SU-DHL-6 (cell line): ENCODE results near the gene IL36B.

Experiments
- CTCF ChIP-seq: fragments of 200-600 bp; sonication (generic); IDR thresholded peaks from one replicate; pipeline ENCODE4 v1.5.1; 2017; ENCODE audit warnings: antibody characterized with exemption, mild to moderate bottlenecking, low read length, moderate library complexity; ENCODE audit not compliant: insufficient read depth, poor library complexity, severe bottlenecking
- EZH2phosphoT487 ChIP-seq: fragments of 200-600 bp; sonication (generic), shearing (Covaris generic); conservative IDR thresholded peaks from 2 replicates; pipeline ENCODE4 v1.6.1; 2018; ENCODE audit warnings: mild to moderate bottlenecking, antibody characterized with exemption, low read length, moderate library complexity, mixed read lengths

GRCh38 chr2:113012436-113013335 lies 40.0 kb downstream of the IL36B start:
- no peak for TF ChIP-seq CTCF
- TF ChIP-seq EZH2phosphoT487: no peak
